Muscle of leg (tissue), 11 donors: Measurements from ENCODE around the gene GMPPB. TPM values are rescaled to one million over a fixed set of nuclear protein-coding genes. Genes with fewer than 3 reads are reported as not detected.
"Not testable (repeated sequence)": the region's sequence is repeated elsewhere in the genome, so short reads cannot be mapped to it uniquely, and the experiment has no call there.

Source experiments
- DNase-seq: peaks from one replicate; pipeline ENCODE4 v3.0.0; 2013
- H3K27ac ChIP-seq: one replicate; pipeline ENCODE4 v1.5.1; 2013; ENCODE audit warnings: mild to moderate bottlenecking, low read length, control low read depth
- H3K27me3 ChIP-seq: one replicate; pipeline ENCODE4 v1.6.1; 2013; ENCODE audit warnings: low read length; ENCODE audit not compliant: control insufficient read depth, insufficient read depth
- H3K36me3 ChIP-seq: one replicate; pipeline ENCODE4 v1.6.1; 2013; ENCODE audit warnings: low read length; ENCODE audit not compliant: control insufficient read depth, insufficient read depth
- H3K4me1 ChIP-seq: one replicate; pipeline ENCODE4 v1.6.1; 2013; ENCODE audit warnings: low read length; ENCODE audit not compliant: control insufficient read depth, insufficient read depth
- H3K4me3 ChIP-seq: one replicate; pipeline ENCODE4 v1.5.1; 2013; ENCODE audit warnings: low read length, control low read depth
- H3K9me3 ChIP-seq: replicated peaks from 2 replicates; pipeline ENCODE4 v1.6.1; 2013; ENCODE audit warnings: low read depth, low read length; ENCODE audit not compliant: control insufficient read depth
- WGBS: methylation state at CpG from one replicate; pipeline ENCODE4 v1.1.5; 2013; ENCODE audit warnings: missing lambda C conversion rate; ENCODE audit not compliant: insufficient coverage; 5-methylcytosine and 5-hydroxymethylcytosine counted together
- polyA plus RNA-seq, 8 donors: library from polyadenylated mRNA; unstranded; fragments of 120-200 nt; gene quantifications; one replicate each; pipeline versions ENCODE4 v1.2.1 to v1.2.3, GENCODE V29; 2013; ENCODE audit warnings: inconsistent platforms in 1 of 8, low replicate concordance in 1 of 8; ENCODE audit not compliant: insufficient read length in 8 of 8, insufficient read depth in 1 of 8
- total RNA-seq: library from RNA; stranded (reverse); fragments of 120-200 nt; gene quantifications from one replicate; pipeline ENCODE4 v1.2.4, GENCODE V29; 2013

The GMPPB gene
- total and polyA plus RNA-seq, 9 donors, result 11.1 to 15.3 (median 12.4) TPM

GRCh38 chr3:49695350-49696015 is 28.3 kb downstream of the GMPPB start:
- not testable (repeated sequence) for DNase-seq, H3K9me3 ChIP-seq, H3K4me3 ChIP-seq, H3K27me3 ChIP-seq
- Histone ChIP-seq H3K4me1 (peaks cover 25% of the 10 kb centered on the region), H3K36me3 (peaks cover 31% of the 10 kb centered on the region), H3K27ac (peak overlapping the region; percentile 85)
- no CpG with 5 or more reads among the region's 4 CpGs for WGBS

- H3K36me3 ChIP-seq, result peaks cover 22% of the 10 kb centered on the region
- H3K9me3 ChIP-seq, H3K27me3 ChIP-seq, H3K4me3 ChIP-seq: not testable (repeated sequence)
- H3K4me1 ChIP-seq, result peaks cover 30% of the 10 kb centered on the region
- 45% methylated on average over 4 of the region's 6 CpGs for WGBS
- peak; percentile 61 for DNase-seq
- H3K27ac ChIP-seq, result peak overlapping the region; percentile 85
These were observed 29.2 kb downstream of the GMPPB start for GRCh38 chr3:49694409-49695070.

GRCh38 chr3:49691481-49691880 is 32.3 kb downstream of the GMPPB start:
- H3K36me3 ChIP-seq, H3K4me3 ChIP-seq, H3K27ac ChIP-seq, H3K9me3 ChIP-seq, DNase-seq: not testable (repeated sequence)
- Histone ChIP-seq H3K27me3 (peaks cover 11% of the 10 kb centered on the region), H3K4me1 (peaks cover 39% of the 10 kb centered on the region)
- 81% methylated on average over 2 of the region's 3 CpGs for WGBS

GRCh38 chr3:49690856-49691255 is 32.9 kb downstream of the GMPPB start:
- not testable (repeated sequence) for H3K36me3 ChIP-seq, H3K4me3 ChIP-seq, H3K27ac ChIP-seq, DNase-seq, H3K9me3 ChIP-seq
- 86% methylated on average over 2 of the region's 3 CpGs for WGBS
- Histone ChIP-seq H3K4me1 (peaks cover 42% of the 10 kb centered on the region), H3K27me3 (peaks cover 16% of the 10 kb centered on the region)

GRCh38 chr3:49689908-49690624 is 33.7 kb downstream of the GMPPB start:
- 4% methylated on average over 2 of the region's 16 CpGs for WGBS
- not testable (repeated sequence) for H3K9me3 ChIP-seq, H3K36me3 ChIP-seq, DNase-seq
- H3K27me3 ChIP-seq, result peaks cover 22% of the 10 kb centered on the region
- peak overlapping the region; percentile 98 for H3K4me3 ChIP-seq
- peak overlapping the region; percentile 24 for H3K27ac ChIP-seq
- H3K4me1 ChIP-seq, result peaks cover 37% of the 10 kb centered on the region

- DNase-seq, result peak; percentile 97
- Histone ChIP-seq H3K36me3 (peaks cover 5% of the 10 kb centered on the region), H3K27me3 (peaks cover 27% of the 10 kb centered on the region), H3K27ac (peak within 1 kb of the TSS; percentile 36), H3K9me3 (no peaks in the 10 kb centered on the region), H3K4me1 (peaks cover 31% of the 10 kb centered on the region), H3K4me3 (peak within 1 kb of the TSS; percentile 98)
- under 1% methylated on average over 54 of the region's 66 CpGs for WGBS
These were observed 34.5 kb downstream of the GMPPB start, which contains the start of the genes MST1 and RNF123 for GRCh38 chr3:49689046-49689907. MST1 (minus strand) TSS chr3:49689474; CDS start chr3:49688691, 783 bp downstream. RNF123 (plus strand) TSS chr3:49689557; CDS start chr3:49691166, 1,609 bp downstream.

- DNase-seq, H3K9me3 ChIP-seq: not testable (repeated sequence)
- Histone ChIP-seq H3K27ac (peak overlapping the region; percentile 36), H3K4me1 (peaks cover 28% of the 10 kb centered on the region), H3K27me3 (peaks cover 30% of the 10 kb centered on the region), H3K4me3 (peak overlapping the region; percentile 98), H3K36me3 (peaks cover 10% of the 10 kb centered on the region)
- 81% methylated on average over 4 of the region's 7 CpGs for WGBS
These were observed 35.3 kb downstream of the GMPPB start for GRCh38 chr3:49688338-49689045.

- H3K27ac ChIP-seq, H3K9me3 ChIP-seq, H3K4me3 ChIP-seq, DNase-seq: not testable (repeated sequence)
- peaks cover 21% of the 10 kb centered on the region for H3K36me3 ChIP-seq
- WGBS, result 89% methylated on average over 6 of the region's 12 CpGs
- H3K4me1 ChIP-seq, result peaks cover 26% of the 10 kb centered on the region
- peaks cover 32% of the 10 kb centered on the region for H3K27me3 ChIP-seq
These were observed 36.3 kb downstream of the GMPPB start for GRCh38 chr3:49687424-49687795.

- H3K4me1 ChIP-seq, result peaks cover 26% of the 10 kb centered on the region
- peak; percentile 45 for DNase-seq
- H3K4me3 ChIP-seq, result not testable (repeated sequence)
These were observed 36.9 kb downstream of the GMPPB start for GRCh38 chr3:49686769-49687423.

More at GRCh38 chr3:49686769-49687423, 36.9 kb downstream of the GMPPB start:
- not testable (repeated sequence) for H3K9me3 ChIP-seq, H3K27ac ChIP-seq
- Histone ChIP-seq H3K36me3 (peaks cover 26% of the 10 kb centered on the region), H3K27me3 (peaks cover 32% of the 10 kb centered on the region)
- WGBS, result 6% methylated on average over 40 of the region's 44 CpGs
